H9 (cell line): ENCODE data around the gene CYS1. TPM values are rescaled to one million over a fixed set of nuclear protein-coding genes. Genes with fewer than 3 reads are reported as not detected.
"Not testable (repeated sequence)": the region's sequence is repeated elsewhere in the genome, so short reads cannot be mapped to it uniquely, and the experiment has no call there.

Experiments
- DNase-seq: peaks from one replicate; pipeline ENCODE4 v3.0.0-alpha.2; 2017
- H2AFZ ChIP-seq: one replicate; pipeline ENCODE4 v1.6.1; 2013; ENCODE audit warnings: mild to moderate bottlenecking, low read length, control low read depth, moderate library complexity
- H2AK5ac ChIP-seq: 2 replicates; pipeline ENCODE4 v1.6.1; 2013; ENCODE audit warnings: low read length, control low read depth, mixed read lengths; ENCODE audit not compliant: insufficient read length
- H2BK120ac ChIP-seq: one replicate; pipeline ENCODE4 v1.6.1; 2013; ENCODE audit warnings: low read depth, mild to moderate bottlenecking, low read length, control low read depth, inconsistent platforms; ENCODE audit not compliant: poor library complexity, severe bottlenecking
- H2BK12ac ChIP-seq: 2 replicates; pipeline ENCODE4 v1.6.1; 2013; ENCODE audit warnings: low read length, control low read depth, mixed read lengths, low read depth; ENCODE audit not compliant: insufficient read length
- H2BK15ac ChIP-seq: 2 replicates; pipeline ENCODE4 v1.6.1; 2013; ENCODE audit warnings: low read depth, low read length, control low read depth
- H2BK20ac ChIP-seq: one replicate; pipeline ENCODE4 v1.6.1; 2013; ENCODE audit warnings: low read depth, mild to moderate bottlenecking, low read length, control low read depth, inconsistent platforms; ENCODE audit not compliant: poor library complexity, severe bottlenecking
- H2BK5ac ChIP-seq: 2 replicates; pipeline ENCODE4 v1.6.1; 2013; ENCODE audit warnings: low read length, control low read depth, mixed read lengths; ENCODE audit not compliant: insufficient read length
- H3K14ac ChIP-seq: 2 replicates; pipeline ENCODE4 v1.6.1; 2013; ENCODE audit warnings: low read length, control low read depth; ENCODE audit not compliant: insufficient read depth
- H3K18ac ChIP-seq: 2 replicates; pipeline ENCODE4 v1.6.1; 2013; ENCODE audit warnings: low read depth, mild to moderate bottlenecking, mixed read lengths, low read length, control low read depth; ENCODE audit not compliant: insufficient read length
- H3K23ac ChIP-seq: 2 replicates; pipeline ENCODE4 v1.6.1; 2013; ENCODE audit warnings: low read length, control low read depth, mixed read lengths, low read depth; ENCODE audit not compliant: insufficient read length
- H3K23me2 ChIP-seq: 2 replicates; pipeline ENCODE4 v1.6.1; 2013; ENCODE audit warnings: low read depth, mild to moderate bottlenecking, mixed read lengths, low read length, control low read depth; ENCODE audit not compliant: insufficient read length, poor library complexity, severe bottlenecking
- H3K27ac ChIP-seq: 2 replicates; pipeline ENCODE4 v1.5.1; 2013; ENCODE audit warnings: low read length, control low read depth, mixed read lengths, low read depth; ENCODE audit not compliant: insufficient read length
- H3K27me3 ChIP-seq: 2 replicates; pipeline ENCODE4 v1.6.1; 2013; ENCODE audit warnings: low read length, control low read depth, inconsistent platforms; ENCODE audit not compliant: insufficient read depth
- H3K4ac ChIP-seq: 2 replicates; pipeline ENCODE4 v1.6.1; 2013; ENCODE audit warnings: low read depth, mild to moderate bottlenecking, control low read depth, inconsistent platforms, low read length, moderate library complexity
- H3K4me1 ChIP-seq: 2 replicates; pipeline ENCODE4 v1.6.1; 2013; ENCODE audit warnings: low read length, control low read depth, inconsistent platforms; ENCODE audit not compliant: insufficient read depth
- H3K4me2 ChIP-seq: 2 replicates; pipeline ENCODE4 v1.6.1; 2013; ENCODE audit warnings: low read length, control low read depth, mixed read lengths; ENCODE audit not compliant: insufficient read length, insufficient read depth
- H3K56ac ChIP-seq: 2 replicates; pipeline ENCODE4 v1.6.1; 2013; ENCODE audit warnings: low read depth, mild to moderate bottlenecking, mixed read lengths, low read length, control low read depth; ENCODE audit not compliant: insufficient read length
- H3K79me1 ChIP-seq: 2 replicates; pipeline ENCODE4 v1.6.1; 2013; ENCODE audit warnings: low read depth, mild to moderate bottlenecking, moderate library complexity, low read length, control low read depth, inconsistent platforms; ENCODE audit not compliant: insufficient read depth, poor library complexity, severe bottlenecking
- H3K79me2 ChIP-seq: 2 replicates; pipeline ENCODE4 v1.6.1; 2013; ENCODE audit warnings: low read length, control low read depth, inconsistent platforms; ENCODE audit not compliant: insufficient read depth
- H3K9ac ChIP-seq: 2 replicates; pipeline ENCODE4 v1.6.1; 2013; ENCODE audit warnings: low read length, control low read depth, mixed read lengths; ENCODE audit not compliant: insufficient read length; ENCODE audit errors: extremely low read depth
- H3K9me3 ChIP-seq: one replicate; pipeline ENCODE4 v1.6.1; 2013; ENCODE audit warnings: low read depth, low read length, inconsistent platforms; ENCODE audit not compliant: control insufficient read depth
- H3T11ph ChIP-seq: one replicate; pipeline ENCODE4 v1.6.1; 2013; ENCODE audit warnings: mild to moderate bottlenecking, low read length, control low read depth, inconsistent platforms
- H4K20me1 ChIP-seq: one replicate; pipeline ENCODE4 v1.6.1; 2013; ENCODE audit not compliant: control insufficient read depth, insufficient read length, insufficient read depth
- H4K5ac ChIP-seq: 2 replicates; pipeline ENCODE4 v1.6.1; 2013; ENCODE audit warnings: low read depth, mild to moderate bottlenecking, mixed read lengths, low read length, control low read depth; ENCODE audit not compliant: insufficient read length
- H4K8ac ChIP-seq: replicated peaks from 2 replicates; pipeline ENCODE4 v1.6.1; 2013; ENCODE audit warnings: low read length, control low read depth, mixed read lengths, low read depth; ENCODE audit not compliant: insufficient read length
- H4K91ac ChIP-seq: 2 replicates; pipeline ENCODE4 v1.6.1; 2013; ENCODE audit warnings: low read depth, mild to moderate bottlenecking, moderate library complexity, mixed read lengths, low read length, control low read depth; ENCODE audit not compliant: insufficient read length
- H3K27ac Mint-ChIP-seq, 3 experiments: 2 replicates in 2 of 3; 3 replicates in 1 of 3; pipeline ENCODE4 v1.8.0; 2020 to 2021; ENCODE audit warnings: mixed read lengths in 3 of 3, mild to moderate bottlenecking in 1 of 3, moderate library complexity in 1 of 3
- H3K27me3 Mint-ChIP-seq: 2 replicates; pipeline ENCODE4 v1.8.0; 2021; ENCODE audit warnings: low read depth, mild to moderate bottlenecking, moderate library complexity, mixed read lengths
- H3K36me3 Mint-ChIP-seq, 3 experiments: 2 replicates in 2 of 3; 3 replicates in 1 of 3; pipeline ENCODE4 v1.8.0; 2020 to 2021; ENCODE audit warnings: low read depth in 3 of 3, mixed read lengths in 3 of 3; ENCODE audit not compliant: insufficient read depth in 1 of 3
- H3K4me1 Mint-ChIP-seq, 2 experiments: 2 replicates each; pipeline ENCODE4 v1.8.0; 2020; ENCODE audit warnings: mixed read lengths in 2 of 2
- H3K4me3 Mint-ChIP-seq, 2 experiments: 2 replicates in 1 of 2; 3 replicates in 1 of 2; pipeline ENCODE4 v1.8.0; 2020 to 2021; ENCODE audit warnings: mild to moderate bottlenecking in 2 of 2, mixed read lengths in 2 of 2, moderate library complexity in 1 of 2
- H3K9me3 Mint-ChIP-seq, 2 experiments: 2 replicates in 1 of 2; 3 replicates in 1 of 2; pipeline ENCODE4 v1.8.0; 2020; ENCODE audit warnings: mild to moderate bottlenecking in 2 of 2, mixed read lengths in 2 of 2, moderate library complexity in 1 of 2
- WGBS: extraction: QIAGEN DNeasy Blood & Tissue Kit; methylation state at CpG from one replicate; pipeline ENCODE4 v1.1.7; 2013; ENCODE audit warnings: missing lambda C conversion rate, low lambda C conversion rate, mixed read lengths; ENCODE audit not compliant: insufficient read length; ENCODE audit errors: extremely low coverage; 5-methylcytosine and 5-hydroxymethylcytosine counted together
- total RNA-seq: library from RNA; stranded (reverse); gene quantifications from 2 replicates; pipeline ENCODE4 v1.2.1, GENCODE V29; 2021
- TF ChIP-seq, protein P1 (sequence below): fragments of 200-600 bp; sonication (generic); conservative IDR thresholded peaks from 3 replicates; pipeline ENCODE4 v1.8.0; 2021; ENCODE audit warnings: antibody characterized with exemption, mild to moderate bottlenecking

The CYS1 gene
- total RNA-seq, 1 experiment from 2014 or later = 0.35 TPM

DNA sequence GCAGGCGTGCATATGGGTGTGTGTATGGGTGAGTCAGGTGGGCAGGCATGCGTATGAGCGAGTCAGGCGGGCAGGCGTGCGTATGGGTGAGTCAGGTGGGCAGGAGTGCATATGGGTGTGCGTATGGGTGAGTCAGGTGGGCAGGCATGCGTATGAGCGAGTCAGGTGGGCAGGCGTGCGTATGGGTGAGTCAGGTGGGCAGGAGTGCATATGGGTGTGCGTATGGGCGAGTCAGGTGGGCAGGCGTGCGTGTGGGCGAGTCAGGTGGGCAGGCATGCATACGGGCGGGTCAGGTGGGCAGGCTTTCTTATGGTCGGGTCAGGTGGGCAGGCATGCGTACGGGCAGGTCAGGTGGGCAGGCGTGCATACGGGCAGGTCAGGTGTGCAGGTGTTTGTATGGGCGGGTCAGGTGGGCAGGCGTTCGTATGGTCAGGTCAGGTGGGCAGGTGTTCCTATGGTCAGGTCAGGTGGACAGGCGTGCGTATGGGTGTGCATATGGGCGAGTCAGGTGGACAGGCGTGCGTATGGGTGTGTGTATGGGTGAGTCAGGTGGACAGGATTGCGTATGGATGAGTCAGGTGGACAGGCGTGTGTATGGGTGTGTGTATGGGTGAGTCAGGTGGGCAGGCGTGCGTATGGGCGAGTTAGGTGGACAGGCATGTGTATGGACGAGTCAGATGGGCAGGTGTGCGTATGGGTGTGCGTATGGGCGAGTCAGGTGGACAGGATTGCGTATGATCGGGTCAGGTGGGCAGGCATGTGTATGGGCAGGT, 65.6 kb downstream of the CYS1 start:
- Histone ChIP-seq H4K5ac (no peak overlapping the region), H2AFZ (no peak overlapping the region), H2BK15ac (no peak overlapping the region), H2AK5ac (no peak overlapping the region), H2BK12ac (no peak overlapping the region), H3K4me1 (no peaks in the 10 kb centered on the region), H3K23ac (no peak overlapping the region), H3K79me2 (no peaks in the 10 kb centered on the region), H3K9ac (no peak overlapping the region), H3T11ph (no peak overlapping the region), H3K4me2 (no peak overlapping the region), H4K20me1 (no peaks in the 10 kb centered on the region), H3K23me2 (no peaks in the 10 kb centered on the region), H4K91ac (no peak overlapping the region), H3K4ac (no peak overlapping the region), H2BK20ac (no peak overlapping the region), H4K8ac (no peak overlapping the region), H3K27me3 (no peaks in the 10 kb centered on the region), H3K79me1 (no peaks in the 10 kb centered on the region), H3K27ac (no peak overlapping the region), H3K9me3 (no peaks in the 10 kb centered on the region), H3K18ac (no peak overlapping the region), H2BK120ac (no peak overlapping the region), H3K56ac (no peak overlapping the region), H3K14ac (no peak overlapping the region), H2BK5ac (no peak overlapping the region)
- H3K9me3 Mint-ChIP-seq = no peaks in the 10 kb centered on the region
- no peaks in the 10 kb centered on the region; a peak in 1 of 7 replicates for H3K36me3 Mint-ChIP-seq
- WGBS = no CpG with 5 or more reads among the region's 42 CpGs
- peaks cover 11% of the 10 kb centered on the region for H3K27me3 Mint-ChIP-seq
- H3K4me1 Mint-ChIP-seq = no peaks in the 10 kb centered on the region
- no peak for DNase-seq
- TF ChIP-seq, protein P1, sequence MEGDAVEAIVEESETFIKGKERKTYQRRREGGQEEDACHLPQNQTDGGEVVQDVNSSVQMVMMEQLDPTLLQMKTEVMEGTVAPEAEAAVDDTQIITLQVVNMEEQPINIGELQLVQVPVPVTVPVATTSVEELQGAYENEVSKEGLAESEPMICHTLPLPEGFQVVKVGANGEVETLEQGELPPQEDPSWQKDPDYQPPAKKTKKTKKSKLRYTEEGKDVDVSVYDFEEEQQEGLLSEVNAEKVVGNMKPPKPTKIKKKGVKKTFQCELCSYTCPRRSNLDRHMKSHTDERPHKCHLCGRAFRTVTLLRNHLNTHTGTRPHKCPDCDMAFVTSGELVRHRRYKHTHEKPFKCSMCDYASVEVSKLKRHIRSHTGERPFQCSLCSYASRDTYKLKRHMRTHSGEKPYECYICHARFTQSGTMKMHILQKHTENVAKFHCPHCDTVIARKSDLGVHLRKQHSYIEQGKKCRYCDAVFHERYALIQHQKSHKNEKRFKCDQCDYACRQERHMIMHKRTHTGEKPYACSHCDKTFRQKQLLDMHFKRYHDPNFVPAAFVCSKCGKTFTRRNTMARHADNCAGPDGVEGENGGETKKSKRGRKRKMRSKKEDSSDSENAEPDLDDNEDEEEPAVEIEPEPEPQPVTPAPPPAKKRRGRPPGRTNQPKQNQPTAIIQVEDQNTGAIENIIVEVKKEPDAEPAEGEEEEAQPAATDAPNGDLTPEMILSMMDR = no peak
- no peak overlapping the region for H3K27ac Mint-ChIP-seq
- H3K4me3 Mint-ChIP-seq = no peak overlapping the region

DNA sequence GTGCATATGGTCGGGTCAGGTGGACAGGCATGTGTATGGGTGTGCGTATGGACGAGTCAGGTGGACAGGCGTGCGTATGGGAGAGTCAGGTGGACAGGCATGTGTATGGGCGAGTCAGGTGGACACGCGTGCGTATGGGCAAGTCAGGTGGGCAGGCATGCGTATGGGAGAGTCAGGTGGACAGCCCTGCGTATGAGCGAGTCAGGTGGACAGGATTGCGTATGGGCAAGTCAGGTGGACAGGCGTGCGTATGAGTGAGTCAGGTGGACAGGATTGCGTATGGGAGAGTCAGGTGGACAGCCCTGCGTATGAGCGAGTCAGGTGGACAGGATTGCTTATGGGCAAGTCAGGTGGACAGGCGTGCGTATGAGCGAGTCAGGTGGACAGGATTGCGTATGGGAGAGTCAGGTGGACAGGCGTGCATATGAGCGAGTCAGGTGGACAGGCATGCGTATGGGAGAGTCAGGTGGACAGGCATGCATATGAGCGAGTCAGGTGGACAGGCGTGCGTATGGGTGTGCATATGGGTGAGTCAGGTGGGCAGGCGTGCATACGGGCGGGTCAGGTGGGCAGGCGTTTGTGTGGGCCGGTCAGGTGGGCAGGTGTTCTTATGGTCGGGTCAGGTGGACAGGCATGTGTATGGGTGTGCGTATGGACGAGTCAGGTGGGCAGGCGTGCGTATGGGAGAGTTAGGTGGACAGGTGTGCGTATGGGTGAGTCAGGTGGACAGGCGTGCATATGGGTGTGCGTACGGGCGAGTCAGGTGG, 66.4 kb downstream of the CYS1 start:
- not testable (repeated sequence) for H3K27ac ChIP-seq, H3K4me3 Mint-ChIP-seq, H3K79me1 ChIP-seq, H2BK20ac ChIP-seq, H3K23ac ChIP-seq, H3K9me3 ChIP-seq, H3K56ac ChIP-seq, H3K4me1 Mint-ChIP-seq, H4K5ac ChIP-seq, H3K9ac ChIP-seq, H3K4me1 ChIP-seq, H4K91ac ChIP-seq, H2AK5ac ChIP-seq, H3K9me3 Mint-ChIP-seq, H3K4me2 ChIP-seq, H2BK120ac ChIP-seq, H2BK5ac ChIP-seq, H3K18ac ChIP-seq, H2BK12ac ChIP-seq, H3K14ac ChIP-seq, H3K36me3 Mint-ChIP-seq, H4K20me1 ChIP-seq, H3K4ac ChIP-seq, H3K27me3 Mint-ChIP-seq, H3K79me2 ChIP-seq, DNase-seq, H4K8ac ChIP-seq, H3K27me3 ChIP-seq, H3T11ph ChIP-seq, H3K27ac Mint-ChIP-seq, H2AFZ ChIP-seq, H3K23me2 ChIP-seq, H2BK15ac ChIP-seq
- WGBS = no CpG with 5 or more reads among the region's 43 CpGs
